Trophoblast cell (in vitro differentiated cells and primary cell): ENCODE data around the gene ZNF18.
"Not testable (repeated sequence)": the region's sequence is repeated elsewhere in the genome, so short reads cannot be mapped to it uniquely, and the experiment has no call there.

ENCODE experiments used
- DNase-seq, 2 donors: peaks; one replicate each; pipeline ENCODE4 v3.0.0-alpha.2; 2016
- H2AFZ ChIP-seq: 2 replicates; pipeline ENCODE4 v1.6.1; 2013; ENCODE audit warnings: low read length, moderate library complexity, mild to moderate bottlenecking; ENCODE audit not compliant: insufficient read depth, poor library complexity
- H2AK5ac ChIP-seq: 2 replicates; pipeline ENCODE4 v1.6.1; 2013; ENCODE audit warnings: mild to moderate bottlenecking, low read length
- H2BK120ac ChIP-seq: 2 replicates; pipeline ENCODE4 v1.6.1; 2013; ENCODE audit warnings: low read length, mild to moderate bottlenecking, moderate library complexity; ENCODE audit not compliant: insufficient read depth, poor library complexity
- H2BK12ac ChIP-seq: 2 replicates; pipeline ENCODE4 v1.6.1; 2013; ENCODE audit warnings: mild to moderate bottlenecking, low read length, moderate library complexity
- H2BK5ac ChIP-seq: 2 replicates; pipeline ENCODE4 v1.6.1; 2013; ENCODE audit warnings: low read length, low read depth, moderate library complexity, mild to moderate bottlenecking; ENCODE audit not compliant: poor library complexity
- H3K14ac ChIP-seq: 2 replicates; pipeline ENCODE4 v1.6.1; 2013; ENCODE audit warnings: mild to moderate bottlenecking, low read length
- H3K18ac ChIP-seq: 2 replicates; pipeline ENCODE4 v1.6.1; 2013; ENCODE audit warnings: mild to moderate bottlenecking, low read length
- H3K23ac ChIP-seq: 2 replicates; pipeline ENCODE4 v1.6.1; 2013; ENCODE audit warnings: low read length
- H3K27ac ChIP-seq: 2 replicates; pipeline ENCODE4 v1.5.1; 2013; ENCODE audit warnings: low read depth, mild to moderate bottlenecking, inconsistent platforms, low read length, moderate library complexity
- H3K27me3 ChIP-seq: 2 replicates; pipeline ENCODE4 v1.6.1; 2013; ENCODE audit warnings: inconsistent platforms, mild to moderate bottlenecking, low read length, moderate library complexity; ENCODE audit not compliant: insufficient read depth
- H3K36me3 ChIP-seq, 2 experiments: 1 replicate in 1 of 2; 2 replicates in 1 of 2; pipeline ENCODE4 v1.6.1; 2013; ENCODE audit warnings: low read length in 2 of 2, mild to moderate bottlenecking in 2 of 2, moderate library complexity in 1 of 2; ENCODE audit not compliant: insufficient read depth in 2 of 2, control insufficient read depth in 1 of 2
- H3K4ac ChIP-seq: 2 replicates; pipeline ENCODE4 v1.6.1; 2013; ENCODE audit warnings: low read depth, mild to moderate bottlenecking, low read length, moderate library complexity
- H3K4me1 ChIP-seq, 2 experiments: 1 replicate in 1 of 2; 2 replicates in 1 of 2; pipeline ENCODE4 v1.6.1; 2013; ENCODE audit warnings: low read length in 2 of 2, mild to moderate bottlenecking in 2 of 2, moderate library complexity in 1 of 2; ENCODE audit not compliant: insufficient read depth in 2 of 2, control insufficient read depth in 1 of 2
- H3K4me2 ChIP-seq: 2 replicates; pipeline ENCODE4 v1.6.1; 2013; ENCODE audit warnings: inconsistent platforms, mild to moderate bottlenecking, low read length, moderate library complexity
- H3K4me3 ChIP-seq: 2 replicates; pipeline ENCODE4 v1.5.1; 2013; ENCODE audit warnings: mild to moderate bottlenecking, low read depth, low read length, inconsistent platforms
- H3K79me1 ChIP-seq: one replicate; pipeline ENCODE4 v1.6.1; 2013; ENCODE audit warnings: low read length
- H3K79me2 ChIP-seq: 2 replicates; pipeline ENCODE4 v1.6.1; 2013; ENCODE audit warnings: low read length, mild to moderate bottlenecking; ENCODE audit not compliant: control insufficient read depth, insufficient read depth, poor library complexity
- H3K9ac ChIP-seq: 2 replicates; pipeline ENCODE4 v1.6.1; 2013; ENCODE audit warnings: mild to moderate bottlenecking, low read length
- H3K9me3 ChIP-seq: 2 replicates; pipeline ENCODE4 v1.6.1; 2013; ENCODE audit warnings: low read depth, mild to moderate bottlenecking, control low read depth, inconsistent platforms, low read length; ENCODE audit not compliant: insufficient read depth
- H4K12ac ChIP-seq: 2 replicates; pipeline ENCODE4 v1.6.1; 2013; ENCODE audit warnings: low read depth, mild to moderate bottlenecking, low read length, moderate library complexity
- H4K8ac ChIP-seq: 2 replicates; pipeline ENCODE4 v1.6.1; 2013; ENCODE audit warnings: low read depth, mild to moderate bottlenecking, low read length, moderate library complexity
- H4K91ac ChIP-seq: one replicate; pipeline ENCODE4 v1.6.1; 2013; ENCODE audit warnings: low read depth, mild to moderate bottlenecking, low read length, moderate library complexity
- WGBS: extraction: QIAGEN DNeasy Blood & Tissue Kit; methylation state at CpG from one replicate; pipeline ENCODE4 v1.1.7; 2013; ENCODE audit warnings: missing lambda C conversion rate; ENCODE audit not compliant: insufficient read length, insufficient coverage; ENCODE audit errors: extremely low coverage; 5-methylcytosine and 5-hydroxymethylcytosine counted together

ZNF18 gene

DNA sequence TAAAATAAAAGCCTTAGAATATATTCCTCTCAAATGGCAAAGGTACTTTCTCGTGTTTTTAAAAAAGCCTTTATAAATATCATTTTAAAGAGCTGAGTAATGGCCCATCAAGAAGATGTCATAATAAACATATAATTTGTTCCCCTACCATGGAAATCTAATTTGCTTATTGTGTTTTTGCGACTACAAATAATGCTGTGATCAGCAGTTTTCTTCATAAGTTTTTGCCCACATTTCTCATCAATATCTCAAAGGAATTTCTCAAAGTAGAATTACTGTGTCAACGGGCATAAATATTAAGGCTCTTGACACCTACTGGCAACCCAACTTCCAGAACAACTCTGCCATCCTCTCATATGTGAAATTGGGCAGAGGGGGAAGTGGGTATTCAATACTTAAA is 17.5 kb downstream of the ZNF18 start:
- H4K8ac ChIP-seq, result no peak overlapping the region
- no peak overlapping the region for H3K18ac ChIP-seq
- no peak overlapping the region for H4K12ac ChIP-seq
- no peaks in the 10 kb centered on the region for H3K4me1 ChIP-seq
- H4K91ac ChIP-seq, result no peak overlapping the region
- no peak overlapping the region for H2BK120ac ChIP-seq
- no peak overlapping the region for H2AK5ac ChIP-seq
- H2BK5ac ChIP-seq, result no peak overlapping the region
- H3K9me3 ChIP-seq, result no peaks in the 10 kb centered on the region
- no peak overlapping the region for H3K14ac ChIP-seq
- H3K23ac ChIP-seq, result no peak overlapping the region
- no CpG with 5 or more reads among the region's 3 CpGs for WGBS
- no peak for DNase-seq
- H3K27ac ChIP-seq, result no peak overlapping the region
- H2AFZ ChIP-seq, result no peak overlapping the region
- H3K27me3 ChIP-seq, result no peaks in the 10 kb centered on the region
- no peak overlapping the region for H2BK12ac ChIP-seq
- H3K4me2 ChIP-seq, result no peak overlapping the region
- H3K36me3 ChIP-seq, result peaks cover 3 to 12% of the 10 kb centered on the region in 2 experiments
- H3K4me3 ChIP-seq, result no peak overlapping the region
- H3K4ac ChIP-seq, result no peak overlapping the region
- H3K79me1 ChIP-seq, result no peaks in the 10 kb centered on the region
- no peak overlapping the region for H3K9ac ChIP-seq
- no peaks in the 10 kb centered on the region for H3K79me2 ChIP-seq

DNA sequence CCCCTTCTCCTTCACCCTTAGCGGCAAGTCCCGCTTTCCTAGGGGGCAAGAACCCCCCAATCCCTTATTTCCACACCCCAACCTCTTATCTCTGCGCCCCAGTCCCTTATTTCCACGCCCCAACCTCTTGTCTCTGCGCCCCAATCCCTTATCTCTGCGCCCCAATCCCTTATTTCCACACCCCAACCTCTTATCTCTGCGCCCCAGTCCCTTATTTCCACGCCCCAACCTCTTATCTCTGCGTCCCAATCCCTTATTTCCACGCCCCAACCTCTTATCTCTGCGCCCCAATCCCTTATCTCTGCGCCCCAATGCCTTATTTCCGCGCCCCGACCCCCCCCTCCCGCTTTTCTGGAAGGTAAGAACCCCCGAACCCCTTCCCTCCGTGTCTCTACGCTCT is 24.5 kb downstream of the ZNF18 start:
- not testable (repeated sequence) for H3K9ac ChIP-seq, H4K12ac ChIP-seq, H3K27ac ChIP-seq, H3K4me2 ChIP-seq, H3K36me3 ChIP-seq, H2BK5ac ChIP-seq, DNase-seq, H2AFZ ChIP-seq, H3K9me3 ChIP-seq, H3K18ac ChIP-seq, H3K4me3 ChIP-seq, H2BK12ac ChIP-seq, H4K91ac ChIP-seq, H3K14ac ChIP-seq, H3K27me3 ChIP-seq, H3K23ac ChIP-seq, H3K4me1 ChIP-seq, H4K8ac ChIP-seq, H3K79me2 ChIP-seq, H3K4ac ChIP-seq, H2BK120ac ChIP-seq, H3K79me1 ChIP-seq, H2AK5ac ChIP-seq
- no CpG with 5 or more reads among the region's 19 CpGs for WGBS

DNA sequence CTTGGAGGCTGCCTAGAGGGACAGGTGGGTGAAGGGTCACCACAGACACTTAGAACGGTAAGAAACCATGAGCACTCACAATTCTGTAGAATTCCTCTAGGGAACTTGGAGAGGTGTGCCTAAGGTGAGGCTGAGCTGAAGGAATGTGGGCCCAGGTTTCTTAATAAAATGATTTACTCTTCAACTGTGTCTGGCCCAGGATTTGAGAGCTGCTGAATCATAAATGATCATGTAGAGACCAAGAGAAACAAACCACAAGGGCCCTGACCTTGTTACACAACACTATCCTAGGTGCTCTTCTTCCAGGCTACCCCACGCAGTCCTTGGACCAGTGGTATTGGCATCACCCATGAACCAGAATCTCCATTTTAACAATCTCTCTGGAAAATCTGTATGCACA is 27.7 kb downstream of the ZNF18 start:
- Histone ChIP-seq H2BK120ac (no peak overlapping the region), H4K8ac (no peak overlapping the region), H3K4ac (no peak overlapping the region), H2BK12ac (no peak overlapping the region), H3K4me2 (no peak overlapping the region), H3K27ac (no peak overlapping the region), H3K23ac (no peak overlapping the region), H3K79me1 (no peaks in the 10 kb centered on the region), H3K14ac (no peak overlapping the region), H2AFZ (no peak overlapping the region), H3K18ac (no peak overlapping the region), H4K12ac (no peak overlapping the region), H3K9ac (no peak overlapping the region), H4K91ac (no peak overlapping the region), H3K9me3 (peaks cover 7% of the 10 kb centered on the region), H3K79me2 (no peaks in the 10 kb centered on the region), H2AK5ac (no peak overlapping the region), H3K4me1 (no peaks in the 10 kb centered on the region), H3K4me3 (no peak overlapping the region), H3K27me3 (no peaks in the 10 kb centered on the region), H2BK5ac (no peak overlapping the region), H3K36me3 (peaks cover 0 to 3% of the 10 kb centered on the region in 2 experiments)
- WGBS, result no CpG with 5 or more reads among the region's 2 CpGs
- DNase-seq, result no peak

DNA sequence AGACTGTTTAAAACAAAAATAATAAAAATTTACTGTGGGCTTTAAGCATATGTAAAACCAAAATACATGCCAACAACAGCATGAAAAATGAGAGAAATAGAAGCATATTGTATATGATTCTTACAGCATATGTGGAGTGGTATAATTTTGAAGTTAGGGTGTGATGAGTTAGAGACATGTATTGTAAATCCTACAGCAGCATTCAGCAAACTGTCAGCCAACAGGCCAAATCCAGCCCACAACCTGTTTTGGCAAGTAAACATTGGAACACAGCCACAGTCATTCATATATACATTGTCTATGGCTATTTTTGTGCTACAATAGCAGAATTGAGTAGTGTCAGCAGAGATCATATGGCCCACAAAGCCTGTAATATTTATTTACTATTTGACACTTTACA is 42.3 kb downstream of the ZNF18 start:
- H3K79me2 ChIP-seq, result no peaks in the 10 kb centered on the region
- H4K8ac ChIP-seq, result no peak overlapping the region
- no peak overlapping the region for H3K23ac ChIP-seq
- no peak overlapping the region for H3K18ac ChIP-seq
- H3K36me3 ChIP-seq, result peaks cover 2% of the 10 kb centered on the region in 2 experiments
- no peak overlapping the region for H3K14ac ChIP-seq
- H3K79me1 ChIP-seq, result no peaks in the 10 kb centered on the region
- H3K27ac ChIP-seq, result no peak overlapping the region
- no peak overlapping the region for H2BK120ac ChIP-seq
- H3K4me1 ChIP-seq, result no peaks in the 10 kb centered on the region
- no peak overlapping the region for H4K12ac ChIP-seq
- H3K4me2 ChIP-seq, result no peak overlapping the region
- H2AK5ac ChIP-seq, result no peak overlapping the region
- no peak overlapping the region for H3K9ac ChIP-seq
- H2BK12ac ChIP-seq, result no peak overlapping the region
- H2AFZ ChIP-seq, result no peak overlapping the region
- no peak overlapping the region for H3K4me3 ChIP-seq
- no peak overlapping the region for H3K4ac ChIP-seq
- H2BK5ac ChIP-seq, result no peak overlapping the region
- no peak for DNase-seq
- no peak overlapping the region for H4K91ac ChIP-seq
- no peaks in the 10 kb centered on the region for H3K27me3 ChIP-seq
- H3K9me3 ChIP-seq, result peaks cover 4% of the 10 kb centered on the region
